Activated naive CD4-positive, alpha-beta T cell treated with anti-CD3 and anti-CD28 coated beads, Interleukin-2, amount 50 U/mL, for 24 hours (primary cell): ENCODE measurements around the gene ATG9B.
"Not testable (repeated sequence)": the region's sequence is repeated elsewhere in the genome, so short reads cannot be mapped to it uniquely, and the experiment has no call there.

ENCODE experiments used
- H3K27ac Mint-ChIP-seq: one replicate; pipeline ENCODE4 v1.8.0; 2021; ENCODE audit warnings: mild to moderate bottlenecking, mixed read lengths
- H3K27me3 Mint-ChIP-seq: one replicate; pipeline ENCODE4 v1.8.0; 2021; ENCODE audit warnings: mixed read lengths
- H3K36me3 Mint-ChIP-seq: one replicate; pipeline ENCODE4 v1.8.0; 2021; ENCODE audit warnings: mixed read lengths
- H3K4me1 Mint-ChIP-seq: one replicate; pipeline ENCODE4 v1.8.0; 2021; ENCODE audit warnings: mixed read lengths
- H3K4me3 Mint-ChIP-seq: one replicate; pipeline ENCODE4 v1.8.0; 2021; ENCODE audit warnings: mild to moderate bottlenecking, mixed read lengths
- H3K9me3 Mint-ChIP-seq: one replicate; pipeline ENCODE4 v1.8.0; 2021; ENCODE audit warnings: mixed read lengths

ATG9B gene

DNA sequence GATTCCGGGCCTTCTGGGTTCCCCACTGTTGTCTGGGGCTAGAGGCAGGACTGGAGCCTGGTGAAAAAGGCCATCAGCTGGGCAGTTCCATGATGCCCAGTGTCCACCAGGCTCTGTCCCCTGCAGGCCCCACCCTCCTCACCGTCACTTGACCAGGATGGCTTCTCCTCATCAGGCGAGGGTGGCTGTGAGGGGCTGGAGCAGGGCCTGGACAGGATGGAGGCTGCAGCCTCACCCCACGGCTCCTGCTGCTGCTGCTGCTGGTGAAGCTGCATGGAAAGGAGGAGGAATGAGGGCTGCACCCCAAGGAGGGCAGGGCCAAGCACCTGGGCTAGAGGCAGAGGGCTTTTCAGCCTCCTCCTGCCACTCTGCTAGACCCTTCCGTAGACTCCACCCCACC is 8.3 kb downstream of the ATG9B start:
- Mint-ChIP-seq H3K36me3 (no peaks in the 10 kb centered on the region), H3K27me3 (no peaks in the 10 kb centered on the region), H3K9me3 (no peaks in the 10 kb centered on the region), H3K4me1 (peaks cover 72% of the 10 kb centered on the region), H3K27ac (no peak overlapping the region), H3K4me3 (no peak overlapping the region)

DNA sequence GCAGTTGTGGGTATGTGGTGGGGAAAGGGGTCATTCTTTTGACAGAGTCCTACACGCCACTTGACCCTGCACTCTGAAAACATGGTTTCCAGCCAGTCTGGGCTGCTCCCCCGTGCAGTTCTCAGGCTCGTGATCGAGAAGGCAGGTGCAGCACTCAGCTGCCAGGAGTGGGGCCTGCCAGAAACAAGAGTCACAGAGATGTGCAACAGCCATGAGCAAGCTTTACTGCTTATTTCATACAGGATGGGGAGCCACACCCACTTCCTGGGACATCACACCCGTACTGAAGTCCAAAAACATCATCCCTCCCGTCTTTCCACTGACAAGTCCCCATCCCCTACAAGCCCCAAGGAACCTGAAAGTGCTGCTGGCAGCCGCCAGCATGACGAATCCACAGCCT is 9.3 kb downstream of the ATG9B start:
- Mint-ChIP-seq H3K9me3 (no peaks in the 10 kb centered on the region), H3K4me1 (peaks cover 82% of the 10 kb centered on the region), H3K4me3 (peak overlapping the region; percentile 93), H3K36me3 (no peaks in the 10 kb centered on the region), H3K27ac (peak overlapping the region; percentile 82), H3K27me3 (no peaks in the 10 kb centered on the region)

DNA sequence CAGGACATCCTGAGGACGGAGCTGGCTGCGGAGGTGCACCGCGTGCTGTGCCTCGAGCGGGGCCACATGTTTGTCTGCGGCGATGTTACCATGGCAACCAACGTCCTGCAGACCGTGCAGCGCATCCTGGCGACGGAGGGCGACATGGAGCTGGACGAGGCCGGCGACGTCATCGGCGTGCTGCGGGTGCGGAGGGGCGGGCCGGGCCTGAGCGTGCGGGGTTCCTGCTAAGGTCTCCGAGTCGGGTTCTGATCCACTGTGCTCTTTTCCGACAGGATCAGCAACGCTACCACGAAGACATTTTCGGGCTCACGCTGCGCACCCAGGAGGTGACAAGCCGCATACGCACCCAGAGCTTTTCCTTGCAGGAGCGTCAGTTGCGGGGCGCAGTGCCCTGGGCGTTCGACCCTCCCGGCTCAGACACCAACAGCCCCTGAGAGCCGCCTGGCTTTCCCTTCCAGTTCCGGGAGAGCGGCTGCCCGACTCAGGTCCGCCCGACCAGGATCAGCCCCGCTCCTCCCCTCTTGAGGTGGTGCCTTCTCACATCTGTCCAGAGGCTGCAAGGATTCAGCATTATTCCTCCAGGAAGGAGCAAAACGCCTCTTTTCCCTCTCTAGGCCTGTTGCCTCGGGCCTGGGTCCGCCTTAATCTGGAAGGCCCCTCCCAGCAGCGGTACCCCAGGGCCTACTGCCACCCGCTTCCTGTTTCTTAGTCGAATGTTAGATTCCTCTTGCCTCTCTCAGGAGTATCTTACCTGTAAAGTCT is 10.4 kb downstream of the ATG9B start:
- Mint-ChIP-seq H3K4me1 (peaks cover 80% of the 10 kb centered on the region), H3K9me3 (no peaks in the 10 kb centered on the region), H3K36me3 (no peaks in the 10 kb centered on the region), H3K27me3 (no peaks in the 10 kb centered on the region), H3K27ac (peak overlapping the region; percentile 98), H3K4me3 (peak overlapping the region; percentile 93)

DNA sequence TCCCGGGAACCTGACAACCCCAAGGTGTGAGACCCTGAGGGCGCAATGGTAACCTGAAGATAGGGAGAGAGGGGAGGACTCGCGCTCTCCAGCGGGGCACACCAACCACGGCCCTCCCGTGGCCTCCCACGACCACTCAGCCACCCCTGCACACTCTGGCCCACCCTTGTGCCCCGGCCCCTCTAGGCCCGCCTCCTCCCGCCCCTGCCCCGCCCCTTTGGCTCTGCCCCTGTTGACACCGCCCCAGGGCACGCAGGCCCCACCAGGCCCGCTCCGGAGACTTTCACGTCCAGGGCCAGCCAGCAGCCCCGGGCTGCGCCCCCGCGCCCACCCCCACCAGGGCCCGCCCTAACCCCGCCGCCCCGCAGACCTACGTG is 10.9 kb downstream of the ATG9B start:
- H3K27me3 Mint-ChIP-seq = no peaks in the 10 kb centered on the region
- peak overlapping the region; percentile 98 for H3K27ac Mint-ChIP-seq
- H3K36me3 Mint-ChIP-seq = no peaks in the 10 kb centered on the region
- peaks cover 82% of the 10 kb centered on the region for H3K4me1 Mint-ChIP-seq
- H3K4me3 Mint-ChIP-seq = peak overlapping the region; percentile 93
- no peaks in the 10 kb centered on the region for H3K9me3 Mint-ChIP-seq

DNA sequence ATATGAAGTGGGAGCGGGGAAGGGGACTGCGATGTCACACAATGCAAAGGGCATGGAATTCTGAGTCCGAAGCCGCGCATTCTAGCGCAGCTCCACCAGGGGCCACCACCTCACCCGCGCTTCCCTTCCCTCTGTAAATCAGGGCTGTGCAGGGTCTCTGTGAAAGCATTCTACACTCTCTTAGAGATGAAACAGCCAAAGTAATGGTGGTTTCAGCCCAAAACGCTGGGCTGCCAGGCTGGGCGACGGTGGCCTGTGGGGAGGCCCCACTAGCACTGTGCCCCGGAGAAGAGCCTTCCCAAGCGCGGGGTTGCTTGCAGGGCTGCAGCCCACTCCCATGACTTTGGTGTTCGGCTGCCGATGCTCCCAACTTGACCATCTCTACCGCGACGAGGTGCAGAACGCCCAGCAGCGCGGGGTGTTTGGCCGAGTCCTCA is 11.4 kb downstream of the ATG9B start:
- H3K27ac Mint-ChIP-seq = no peak overlapping the region
- H3K4me1 Mint-ChIP-seq = peaks cover 82% of the 10 kb centered on the region
- no peaks in the 10 kb centered on the region for H3K36me3 Mint-ChIP-seq
- H3K9me3 Mint-ChIP-seq = no peaks in the 10 kb centered on the region
- H3K4me3 Mint-ChIP-seq = peak overlapping the region; percentile 51
- H3K27me3 Mint-ChIP-seq = no peaks in the 10 kb centered on the region

DNA sequence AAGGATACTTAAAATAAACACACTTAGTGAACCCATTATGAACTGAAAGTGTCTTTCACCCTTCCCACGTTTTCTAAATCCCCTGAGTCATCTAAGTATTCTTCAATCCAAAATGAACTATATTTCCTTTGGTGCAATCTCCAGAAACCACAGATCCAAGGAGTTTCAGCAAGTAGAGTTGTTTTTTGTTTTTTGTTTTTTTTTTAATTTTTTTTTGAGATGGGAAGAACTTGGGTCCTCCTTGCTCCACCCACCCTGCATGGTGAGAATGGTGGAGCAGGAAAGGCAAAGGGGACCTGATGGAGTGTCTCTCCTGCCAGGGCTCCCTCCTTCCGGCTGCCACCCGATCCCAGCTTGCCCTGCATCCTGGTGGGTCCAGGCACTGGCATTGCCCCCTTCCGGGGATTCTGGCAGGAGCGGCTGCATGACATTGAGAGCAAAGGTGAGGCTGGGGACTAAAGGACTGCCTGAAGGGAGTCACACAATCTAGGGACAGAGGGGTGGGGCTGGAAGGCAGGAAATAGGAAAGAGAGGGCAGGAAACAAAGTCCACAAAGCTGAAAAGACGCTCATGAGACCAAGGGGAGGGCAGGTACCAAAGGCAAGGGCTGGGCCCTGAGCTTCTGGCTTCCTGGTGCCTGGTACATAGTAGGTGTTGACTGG is 12.1 kb downstream of the ATG9B start:
- no peaks in the 10 kb centered on the region for H3K36me3 Mint-ChIP-seq

DNA sequence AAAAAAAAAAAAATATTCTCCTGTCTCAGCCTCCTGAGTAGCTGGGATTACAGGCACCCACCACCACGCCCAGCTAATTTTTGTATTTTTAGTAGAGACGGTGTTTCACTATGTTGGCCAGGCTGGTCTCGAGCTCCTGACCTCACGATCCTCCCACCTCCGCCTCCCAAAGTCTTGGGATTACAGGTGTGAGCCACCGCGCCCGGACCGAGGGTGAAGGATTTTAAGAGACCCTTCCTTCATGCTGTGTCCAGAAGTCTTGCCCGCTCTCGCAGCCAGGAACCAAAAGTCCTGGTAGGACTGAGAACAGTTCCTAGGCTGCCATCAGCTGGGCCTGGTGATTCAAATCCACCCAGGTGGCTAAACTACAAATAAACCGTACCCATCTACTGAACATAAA is 12.7 kb downstream of the ATG9B start:
- H3K36me3 Mint-ChIP-seq, H3K27me3 Mint-ChIP-seq, H3K9me3 Mint-ChIP-seq: not testable (repeated sequence)
- peaks cover 79% of the 10 kb centered on the region for H3K4me1 Mint-ChIP-seq
- H3K4me3 Mint-ChIP-seq = peak overlapping the region; percentile 8
- peak overlapping the region; percentile 66 for H3K27ac Mint-ChIP-seq

More for the DNA sequence above, 12.1 kb downstream of the ATG9B start:
- H3K27me3 Mint-ChIP-seq = no peaks in the 10 kb centered on the region
- peak overlapping the region; percentile 51 for H3K4me3 Mint-ChIP-seq
- peaks cover 82% of the 10 kb centered on the region for H3K4me1 Mint-ChIP-seq
- H3K27ac Mint-ChIP-seq = peak overlapping the region; percentile 66
- no peaks in the 10 kb centered on the region for H3K9me3 Mint-ChIP-seq

DNA sequence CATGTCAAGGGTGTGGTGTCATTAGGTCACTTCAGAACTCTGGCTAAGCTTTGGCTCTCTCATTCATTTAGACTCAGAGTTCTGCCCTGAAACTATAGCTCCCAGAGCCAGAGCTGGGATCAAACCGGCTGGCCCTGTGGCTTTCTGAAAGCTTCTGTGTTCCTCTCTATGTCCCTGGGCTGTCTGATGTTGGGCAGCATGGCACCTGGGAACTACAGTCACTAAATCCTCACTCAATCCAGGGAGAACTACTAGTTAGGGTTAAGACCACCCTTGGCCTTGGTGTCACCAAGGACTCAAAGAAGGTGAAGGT is 13.2 kb downstream of the ATG9B start:
- H3K27ac Mint-ChIP-seq = peak overlapping the region; percentile 79
- peak overlapping the region; percentile 57 for H3K4me3 Mint-ChIP-seq

DNA sequence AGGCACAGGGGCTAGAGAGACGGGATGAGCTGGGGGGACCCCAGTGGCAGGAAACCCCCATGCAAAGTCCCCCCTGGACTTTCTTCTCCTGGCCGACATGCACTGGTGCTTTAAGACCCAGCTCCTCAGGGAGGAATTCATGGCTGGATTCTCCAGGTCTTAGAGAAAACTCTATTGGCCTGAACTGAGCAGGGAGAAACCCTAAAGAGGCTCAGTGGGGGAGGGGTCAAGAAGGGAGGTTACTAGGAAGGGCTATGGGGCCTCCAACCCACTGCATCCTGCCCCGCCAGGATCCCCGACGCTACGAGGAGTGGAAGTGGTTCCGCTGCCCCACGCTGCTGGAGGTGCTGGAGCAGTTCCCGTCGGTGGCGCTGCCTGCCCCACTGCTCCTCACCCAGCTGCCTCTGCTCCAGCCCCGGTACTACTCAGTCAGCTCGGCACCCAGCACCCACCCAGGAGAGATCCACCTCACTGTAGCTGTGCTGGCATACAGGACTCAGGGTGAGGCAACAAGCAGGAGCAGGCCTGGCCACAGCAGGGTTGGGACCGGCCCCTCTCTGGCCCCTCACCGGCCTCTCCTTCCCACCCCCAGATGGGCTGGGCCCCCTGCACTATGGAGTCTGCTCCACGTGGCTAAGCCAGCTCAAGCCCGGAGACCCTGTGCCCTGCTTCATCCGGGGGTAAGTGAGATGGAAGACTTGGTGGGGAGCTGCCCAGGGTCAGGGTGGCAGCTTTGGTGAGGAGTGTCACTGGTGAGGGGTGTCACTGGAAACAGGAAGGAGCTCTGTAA is 13.8 kb downstream of the ATG9B start:
- peak overlapping the region; percentile 57 for H3K4me3 Mint-ChIP-seq
- peak overlapping the region; percentile 79 for H3K27ac Mint-ChIP-seq
- no peaks in the 10 kb centered on the region for H3K36me3 Mint-ChIP-seq
- H3K27me3 Mint-ChIP-seq = no peaks in the 10 kb centered on the region
- peaks cover 74% of the 10 kb centered on the region for H3K4me1 Mint-ChIP-seq
- H3K9me3 Mint-ChIP-seq = no peaks in the 10 kb centered on the region

More for the DNA sequence above, 13.2 kb downstream of the ATG9B start:
- Mint-ChIP-seq H3K27me3 (no peaks in the 10 kb centered on the region), H3K36me3 (no peaks in the 10 kb centered on the region), H3K9me3 (no peaks in the 10 kb centered on the region), H3K4me1 (peaks cover 76% of the 10 kb centered on the region)

DNA sequence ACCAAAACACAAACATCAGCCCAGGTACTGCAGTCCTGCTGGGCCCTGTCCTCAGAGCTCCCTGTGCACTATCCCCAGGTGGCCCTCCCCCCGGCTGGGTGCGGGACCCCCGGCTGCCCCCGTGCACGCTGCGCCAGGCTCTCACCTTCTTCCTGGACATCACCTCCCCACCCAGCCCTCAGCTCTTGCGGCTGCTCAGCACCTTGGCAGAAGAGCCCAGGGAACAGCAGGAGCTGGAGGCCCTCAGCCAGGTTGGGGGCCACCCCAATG is 14.3 kb downstream of the ATG9B start:
- Mint-ChIP-seq H3K36me3 (no peaks in the 10 kb centered on the region), H3K4me1 (peaks cover 73% of the 10 kb centered on the region), H3K27ac (no peak overlapping the region), H3K4me3 (no peak overlapping the region), H3K27me3 (no peaks in the 10 kb centered on the region), H3K9me3 (no peaks in the 10 kb centered on the region)

DNA sequence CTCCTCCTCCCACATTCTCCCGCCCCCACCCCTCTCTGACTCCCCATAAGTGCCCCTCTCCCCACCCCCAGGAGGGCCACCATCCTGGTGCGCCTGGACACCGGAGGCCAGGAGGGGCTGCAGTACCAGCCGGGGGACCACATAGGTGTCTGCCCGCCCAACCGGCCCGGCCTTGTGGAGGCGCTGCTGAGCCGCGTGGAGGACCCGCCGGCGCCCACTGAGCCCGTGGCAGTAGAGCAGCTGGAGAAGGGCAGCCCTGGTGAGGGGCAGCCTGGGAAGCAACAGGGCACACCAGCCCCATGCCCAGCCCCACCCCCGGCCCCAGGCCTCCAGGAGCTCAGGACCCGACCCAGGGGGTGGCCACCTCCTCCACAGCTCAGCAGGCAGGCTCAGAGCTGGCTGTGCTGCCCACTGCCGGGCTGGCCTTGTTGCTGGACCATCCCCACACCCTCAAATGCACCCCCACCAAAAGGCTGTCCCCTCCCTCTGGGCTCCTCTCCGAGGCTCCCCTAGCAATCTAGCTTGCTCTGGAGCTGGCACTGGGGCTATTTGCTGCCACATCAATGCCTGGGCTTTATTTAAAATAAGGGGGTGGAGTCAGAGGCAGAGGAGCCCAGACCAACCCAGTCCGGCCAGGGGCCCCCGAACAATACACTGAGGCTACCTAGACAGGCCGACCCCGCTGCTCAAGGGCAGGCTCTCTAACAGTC is 14.8 kb downstream of the ATG9B start:
- peak overlapping the region; percentile 35 for H3K27ac Mint-ChIP-seq
- peak overlapping the region; percentile 11 for H3K4me3 Mint-ChIP-seq
- H3K27me3 Mint-ChIP-seq = no peaks in the 10 kb centered on the region
- no peaks in the 10 kb centered on the region for H3K9me3 Mint-ChIP-seq
- H3K4me1 Mint-ChIP-seq = peaks cover 68% of the 10 kb centered on the region
- H3K36me3 Mint-ChIP-seq = peaks cover under 1% of the 10 kb centered on the region

DNA sequence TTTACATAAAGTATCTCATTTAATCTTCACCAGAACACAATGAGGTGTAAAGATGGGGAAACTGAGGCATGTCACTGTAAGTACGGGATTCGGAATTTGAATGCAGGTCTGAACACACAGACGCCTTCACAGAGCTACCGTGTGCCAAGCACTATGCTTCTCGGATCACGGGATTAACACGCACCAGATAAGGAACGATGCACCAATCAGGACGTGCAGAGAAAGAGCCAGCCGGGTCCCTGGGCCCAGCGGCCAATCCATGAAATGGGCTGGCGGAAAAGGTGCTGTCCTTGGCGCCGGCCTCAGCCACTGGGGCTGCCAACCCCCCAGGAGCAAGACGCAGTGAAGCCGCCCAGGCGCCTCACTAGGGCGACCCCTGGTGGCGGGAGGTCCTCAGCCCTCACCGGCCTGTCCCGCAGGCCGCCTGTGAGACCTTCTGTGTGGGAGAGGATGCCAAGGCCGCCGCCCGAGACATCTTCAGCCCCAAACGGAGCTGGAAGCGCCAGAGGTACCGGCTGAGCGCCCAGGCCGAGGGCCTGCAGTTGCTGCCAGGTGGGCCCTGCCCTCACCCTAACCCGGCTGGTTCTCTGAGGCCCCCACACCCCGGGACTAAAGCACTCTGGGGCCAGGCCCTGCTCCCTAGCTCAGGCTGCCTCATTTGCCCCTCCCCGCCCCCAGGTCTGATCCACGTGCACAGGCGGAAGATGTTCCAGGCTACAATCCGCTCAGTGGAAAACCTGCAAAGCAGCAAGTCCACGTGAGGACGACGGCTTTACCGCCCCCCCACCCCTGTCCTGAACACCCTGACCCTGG is 15.6 kb downstream of the ATG9B start:
- Mint-ChIP-seq H3K27ac (peak overlapping the region; percentile 47), H3K36me3 (peaks cover 2% of the 10 kb centered on the region), H3K27me3 (no peaks in the 10 kb centered on the region), H3K9me3 (no peaks in the 10 kb centered on the region), H3K4me1 (peaks cover 60% of the 10 kb centered on the region), H3K4me3 (peak overlapping the region; percentile 78)

DNA sequence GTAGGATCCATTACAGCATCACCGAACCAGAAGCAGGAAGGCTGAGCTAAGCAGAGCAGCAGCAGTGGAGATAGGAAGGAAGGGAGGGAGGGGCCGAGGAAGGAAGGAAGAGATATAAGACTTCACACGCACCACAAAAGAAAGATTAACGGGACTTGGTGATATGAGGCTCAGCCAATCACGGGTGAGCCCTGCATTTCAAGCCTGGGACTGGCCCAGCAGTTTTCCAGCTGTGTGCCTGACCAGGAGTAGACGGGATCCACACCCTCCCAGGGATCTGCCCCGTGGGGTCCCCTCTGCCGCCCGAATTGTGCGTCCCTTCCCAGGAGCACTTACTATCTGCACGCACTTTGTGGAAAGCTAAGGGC is 16.2 kb downstream of the ATG9B start:
- Mint-ChIP-seq H3K4me3 (peak overlapping the region; percentile 78), H3K4me1 (peaks cover 59% of the 10 kb centered on the region), H3K36me3 (peaks cover 2% of the 10 kb centered on the region), H3K27ac (peak overlapping the region; percentile 64), H3K9me3 (no peaks in the 10 kb centered on the region), H3K27me3 (no peaks in the 10 kb centered on the region)

DNA sequence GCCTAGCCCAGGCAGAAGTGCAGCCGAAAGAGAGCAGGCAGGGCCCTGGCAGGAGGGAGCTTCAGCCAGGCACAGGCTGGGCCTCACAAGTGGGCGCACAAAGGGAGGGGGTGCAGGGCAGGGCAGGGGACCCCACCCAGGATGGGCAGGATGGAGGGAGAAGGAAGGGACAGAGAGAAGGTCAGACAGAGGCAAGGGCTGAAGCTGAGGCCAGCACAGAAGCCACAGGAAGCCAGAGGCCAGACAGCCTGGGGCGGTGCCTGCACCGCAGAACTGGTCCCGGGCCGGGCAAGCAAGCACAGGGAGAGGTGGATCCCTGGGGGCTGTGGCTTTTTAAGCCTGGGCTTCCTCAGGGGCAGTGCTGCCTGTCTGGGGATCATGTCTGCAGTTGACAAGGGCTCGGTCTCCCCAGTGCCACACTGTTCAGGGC is 16.8 kb downstream of the ATG9B start:
- H3K27ac Mint-ChIP-seq = peak overlapping the region; percentile 4
- H3K4me1 Mint-ChIP-seq = peaks cover 54% of the 10 kb centered on the region
- H3K36me3 Mint-ChIP-seq = peaks cover 2% of the 10 kb centered on the region
- H3K4me3 Mint-ChIP-seq = peak overlapping the region; percentile 78
- H3K27me3 Mint-ChIP-seq = no peaks in the 10 kb centered on the region
- H3K9me3 Mint-ChIP-seq = no peaks in the 10 kb centered on the region
